ENCODE data around the gene GRK2. TPM values are rescaled to one million over a fixed set of nuclear protein-coding genes. Genes with fewer than 3 reads are reported as not detected.
"Not testable (repeated sequence)": the region's sequence is repeated elsewhere in the genome, so short reads cannot be mapped to it uniquely, and the experiment has no call there.

Gene GRK2
- total RNA-seq, 3 donors from 2014 or later = 86.8 to 114 (median 106) TPM

GRCh38 chr11:67255864-67256263 lies 10.4 kb upstream of the GRK2 start:
- no peak for TF ChIP-seq CTCF (IDR thresholded peaks at IDR 0.05)
- no peak for ATAC-seq

GRCh38 chr11:67256477-67257135 lies 9.7 kb upstream of the GRK2 start:
- intact Hi-C loops (cut with DNase I, micrococcal nuclease) = no loop called here
- no peak for TF ChIP-seq CTCF (IDR thresholded peaks at IDR 0.05)

More at GRCh38 chr11:67255864-67256263, 10.4 kb upstream of the GRK2 start:
- Histone ChIP-seq H3K36me3 (ENCODE audit: low read depth) (peaks cover 19% of the 10 kb centered on the region), H3K4me3 (no peak overlapping the region), H3K9me3 (no peaks in the 10 kb centered on the region), H3K4me1 (ENCODE audit: low read depth) (peaks cover 13% of the 10 kb centered on the region)
- no peak for DNase-seq
- intact Hi-C loops (cut with DNase I, micrococcal nuclease) = no loop called here

GRCh38 chr11:67260406-67260805 lies 5.9 kb upstream of the GRK2 start:
- Histone ChIP-seq H3K9me3 (no peaks in the 10 kb centered on the region), H3K4me1 (ENCODE audit: low read depth) (peaks cover 22% of the 10 kb centered on the region), H3K36me3 (ENCODE audit: low read depth) (no peaks in the 10 kb centered on the region), H3K4me3 (no peak overlapping the region)
- DNase-seq = no peak
- no peak for TF ChIP-seq CTCF (IDR thresholded peaks at IDR 0.05)
- ATAC-seq = no peak
- intact Hi-C loops (cut with DNase I, micrococcal nuclease) = loop anchor here in 1 of 2 donors (5.0 kb wide), 1 partner anchor 67 kb away; no protein-coding TSS in a partner anchor

More at GRCh38 chr11:67256477-67257135, 9.7 kb upstream of the GRK2 start:
- peaks cover 18% of the 10 kb centered on the region for H3K36me3 ChIP-seq (ENCODE audit: low read depth)
- H3K9me3 ChIP-seq = no peaks in the 10 kb centered on the region
- ATAC-seq (no peak), DNase-seq (no peak)
- H3K4me3 ChIP-seq = no peak overlapping the region
- H3K4me1 ChIP-seq (ENCODE audit: low read depth) = peaks cover 20% of the 10 kb centered on the region

- DNase-seq = peak; percentile 67 to 81 (median 72)
- not testable (repeated sequence) for H3K9me3 ChIP-seq; H3K36me3 ChIP-seq (ENCODE audit: low read depth); H3K4me3 ChIP-seq
- peaks cover 27% of the 10 kb centered on the region for H3K4me1 ChIP-seq (ENCODE audit: low read depth)
- peak; percentile 29 for ATAC-seq
- intact Hi-C loops (cut with DNase I, micrococcal nuclease) = loop anchor here in 1 of 2 donors (5.0 kb wide), 1 partner anchor 66 kb away; no protein-coding TSS in a partner anchor
These were observed 5.2 kb upstream of the GRK2 start for GRCh38 chr11:67260885-67261639.

GRCh38 chr11:67261640-67261945 lies 4.7 kb upstream of the GRK2 start:
- intact Hi-C loops (cut with DNase I, micrococcal nuclease) = loop anchor here in 1 of 2 donors (5.0 kb wide), 1 partner anchor 66 kb away; no protein-coding TSS in a partner anchor
- Histone ChIP-seq H3K4me1 (ENCODE audit: low read depth) (peaks cover 27% of the 10 kb centered on the region), H3K36me3 (ENCODE audit: low read depth) (no peaks in the 10 kb centered on the region), H3K9me3 (no peaks in the 10 kb centered on the region), H3K4me3 (no peak overlapping the region)
- DNase-seq (no peak), ATAC-seq (no peak)
- no peak for TF ChIP-seq CTCF (IDR thresholded peaks at IDR 0.05)

All from mucosa of descending colon (tissue), 3 donors.